Raji (cell line): ENCODE results near the gene VPS13D.

Experiments used
- POLR2A ChIP-seq: IDR thresholded peaks from 2 replicates; pipeline ENCODE4 v1.6.1; 2011; ENCODE audit warnings: low read depth, low read length, control low read depth; ENCODE audit not compliant: insufficient read depth

The VPS13D gene

GRCh38 chr1:12191242-12192032 is 38.4 kb upstream of the VPS13D start:
- TF ChIP-seq POLR2A = no peak

GRCh38 chr1:12194666-12195216 is 35.1 kb upstream of the VPS13D start:
- no peak for TF ChIP-seq POLR2A

GRCh38 chr1:12195416-12195815 is 34.4 kb upstream of the VPS13D start:
- no peak for TF ChIP-seq POLR2A

DNA sequence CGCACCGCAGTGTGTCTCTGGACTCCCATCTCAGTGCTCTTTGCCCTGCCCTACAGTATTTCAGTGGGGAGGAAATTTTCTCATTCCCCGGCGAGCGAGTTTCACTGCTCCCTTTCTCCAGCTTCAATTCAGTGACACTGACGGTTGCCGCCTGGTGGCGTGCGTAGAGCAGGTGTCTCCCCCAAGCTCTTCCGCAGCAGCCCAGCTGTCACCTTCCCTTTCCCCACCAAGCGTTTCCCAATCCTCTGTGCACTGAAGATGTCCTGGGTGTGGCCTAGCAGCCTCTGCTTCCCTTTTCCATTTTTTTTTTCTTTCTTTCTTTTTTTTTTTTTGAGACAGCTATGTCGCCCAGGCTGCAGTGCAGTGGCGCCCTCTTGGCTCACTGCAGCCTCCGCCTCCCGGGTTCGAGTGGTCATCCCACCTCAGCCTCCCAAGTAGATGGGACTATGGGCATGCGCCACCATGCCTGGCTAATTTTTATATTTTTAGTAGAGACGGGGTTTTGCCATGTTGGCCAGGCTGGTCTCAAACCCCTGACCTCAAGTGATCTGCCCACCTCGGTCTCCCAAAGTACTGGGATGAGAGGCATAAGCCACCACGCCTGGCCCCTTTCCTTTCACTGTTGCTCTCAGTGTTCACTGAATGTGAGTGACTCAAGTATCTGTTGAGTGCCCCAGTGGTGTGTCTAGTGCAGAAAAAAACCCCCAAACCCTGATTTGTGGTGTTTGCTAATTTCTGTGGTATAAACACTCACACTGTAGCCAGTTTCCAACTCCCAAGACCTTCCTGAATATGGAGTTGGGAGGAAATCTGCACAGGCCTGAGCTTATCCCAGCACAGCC is 33.0 kb upstream of the VPS13D start:
- TF ChIP-seq POLR2A = no peak

DNA sequence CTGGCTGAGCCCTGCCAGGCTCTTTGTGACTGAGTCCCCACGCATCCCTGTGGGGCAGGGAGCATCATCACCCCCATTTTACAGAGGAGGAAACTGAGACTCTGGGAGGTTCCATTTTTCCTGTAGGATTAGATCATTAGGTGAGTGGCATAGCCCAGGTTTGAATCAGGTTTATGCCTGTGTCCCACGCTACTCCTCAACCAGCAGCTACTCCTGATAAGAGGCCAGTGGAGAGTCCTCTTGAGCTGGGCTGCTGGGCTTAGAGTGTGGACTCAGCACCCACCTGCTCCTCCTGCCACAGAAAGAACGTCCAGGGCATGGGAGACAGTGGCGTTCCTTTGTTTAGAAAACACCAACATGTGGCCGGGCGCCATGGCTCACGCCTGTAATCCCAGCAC is 32.3 kb upstream of the VPS13D start:
- no peak for TF ChIP-seq POLR2A

GRCh38 chr1:12200208-12200607 is 29.6 kb upstream of the VPS13D start:
- no peak for TF ChIP-seq POLR2A

DNA sequence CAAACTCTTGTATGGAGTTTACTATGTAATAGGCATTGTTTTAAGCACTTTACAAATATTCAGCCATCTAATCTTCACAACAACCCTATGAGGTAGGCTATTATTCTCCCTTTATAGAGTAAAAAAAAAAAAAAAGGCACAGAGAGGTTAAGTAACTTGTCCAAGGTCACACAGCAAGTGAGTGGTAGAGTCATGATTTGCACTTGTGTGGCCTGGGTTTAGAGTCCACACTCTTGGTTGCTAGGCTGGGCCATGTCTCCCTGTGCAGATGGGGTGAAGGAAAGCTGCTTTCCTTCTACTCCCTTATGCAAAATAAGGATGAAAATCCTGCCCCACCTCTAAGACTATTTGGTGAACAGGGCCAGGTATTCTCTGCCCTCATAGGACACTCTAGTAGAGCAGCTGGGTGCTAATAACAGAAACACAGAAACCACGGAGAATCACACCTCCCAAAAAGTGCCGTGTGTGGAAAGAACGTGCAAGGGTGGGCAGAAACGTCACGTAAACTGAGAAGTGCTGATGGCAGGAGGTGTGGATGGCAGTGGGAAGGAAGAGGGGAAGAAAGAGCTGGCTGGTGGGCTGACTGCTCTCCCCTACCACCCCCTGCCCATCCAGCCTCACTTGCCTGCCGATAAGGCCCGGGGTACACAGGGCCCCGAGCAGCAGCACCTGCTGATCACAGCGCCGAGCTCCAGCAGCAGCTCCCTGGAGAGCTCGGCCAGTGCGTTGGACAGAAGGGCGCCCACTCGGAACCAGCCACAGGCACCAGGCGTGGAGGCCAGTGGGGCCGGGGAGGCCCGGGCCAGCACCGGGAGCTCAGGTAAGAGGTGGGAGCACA is 28.3 kb upstream of the VPS13D start:
- no peak for TF ChIP-seq POLR2A

DNA sequence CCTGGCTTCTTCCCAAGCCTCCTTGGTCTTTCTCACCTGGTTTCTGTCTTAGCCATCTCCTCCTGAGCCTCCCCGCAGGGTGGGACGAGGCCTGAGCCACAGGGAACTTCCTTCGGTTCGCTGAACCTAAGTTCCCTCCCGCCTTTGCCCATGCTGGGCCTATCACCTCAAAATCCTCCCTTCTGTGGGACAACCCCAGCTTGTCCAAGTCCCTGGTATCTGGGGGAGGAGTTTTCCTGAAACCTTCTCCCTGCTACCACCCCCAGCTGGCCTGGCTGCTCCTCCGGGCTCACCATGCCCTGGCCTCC is 27.7 kb upstream of the VPS13D start:
- no peak for TF ChIP-seq POLR2A

DNA sequence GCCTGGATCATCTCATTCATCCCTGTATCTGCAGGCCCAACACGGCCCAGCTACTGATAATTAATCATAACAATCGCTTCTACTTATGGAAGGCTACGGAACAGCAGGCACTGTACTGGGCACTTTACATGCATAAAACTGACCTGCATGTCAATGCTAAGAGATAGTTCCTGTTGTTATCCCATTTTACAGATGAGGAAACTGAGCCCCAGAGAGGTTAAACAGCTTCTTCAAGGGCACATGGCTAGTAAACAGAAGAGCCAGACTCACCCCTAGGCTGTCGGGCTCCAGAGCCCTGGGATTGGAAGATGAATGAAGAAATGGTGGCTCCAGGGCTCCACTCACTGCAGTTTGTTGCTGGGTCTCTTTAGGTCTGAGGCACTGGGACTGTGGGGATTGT is 27.3 kb upstream of the VPS13D start:
- no peak for TF ChIP-seq POLR2A

- no peak for TF ChIP-seq POLR2A
Measured at GRCh38 chr1:12203216-12204007, 26.4 kb upstream of the VPS13D start.

- TF ChIP-seq POLR2A = no peak
Measured at GRCh38 chr1:12204140-12204539, 25.7 kb upstream of the VPS13D start.

GRCh38 chr1:12204754-12205658 is 24.8 kb upstream of the VPS13D start:
- TF ChIP-seq POLR2A = no peak

DNA sequence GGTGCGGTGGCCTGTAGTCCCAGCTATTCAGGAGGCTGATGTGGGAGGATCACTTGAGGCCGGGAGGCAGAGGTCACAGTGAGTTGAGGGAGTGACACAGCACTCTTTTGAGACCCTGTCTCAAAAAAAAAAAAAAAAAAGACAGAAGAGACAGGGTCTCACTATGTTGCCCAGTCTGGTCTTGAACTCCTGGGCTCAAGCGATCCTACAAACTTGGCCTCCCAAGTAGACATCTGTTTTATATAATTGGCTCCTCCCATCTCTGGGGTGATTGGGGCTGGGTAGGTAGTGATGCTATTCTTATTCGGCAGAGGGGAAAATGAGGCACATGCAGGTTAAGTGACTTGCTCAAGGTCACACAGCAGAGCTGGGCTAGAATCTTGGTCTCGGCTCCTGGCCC is 23.6 kb upstream of the VPS13D start:
- no peak for TF ChIP-seq POLR2A
